Measurements from ENCODE around the gene DR1. TPM values are rescaled to one million over a fixed set of nuclear protein-coding genes. Genes with fewer than 3 reads are reported as not detected.
"Not testable (repeated sequence)": the region's sequence is repeated elsewhere in the genome, so short reads cannot be mapped to it uniquely, and the experiment has no call there.

Gene DR1
- total RNA-seq, 1 donor from 2014 or later, result 11.5 TPM

DNA sequence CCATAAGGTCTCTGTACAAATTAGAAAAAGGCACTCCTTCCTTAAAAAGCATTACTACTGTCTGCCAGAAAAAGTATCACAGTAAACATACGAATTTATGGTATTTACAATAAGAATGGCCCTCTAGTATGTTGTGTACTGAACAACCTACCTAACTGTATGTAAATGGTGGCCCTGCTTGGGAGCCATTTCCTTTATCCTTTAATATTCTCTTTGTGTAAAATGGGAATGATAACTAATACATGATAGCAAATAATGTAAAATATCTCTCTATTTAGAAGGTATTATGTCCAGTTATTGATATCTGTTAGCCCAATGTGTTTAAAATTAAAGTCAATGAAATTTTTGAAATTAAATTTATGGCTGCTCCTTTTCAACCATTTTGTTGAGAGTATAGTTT lies 5.2 kb downstream of the DR1 start:
- H3K36me3 ChIP-seq (ENCODE audit: control insufficient read depth in 3 of 3, insufficient read depth in 3 of 3, low read length in 3 of 3), result peaks cover 0 to 6% (median 5%) of the 10 kb centered on the region in 3 donors
- H3K4me1 ChIP-seq (ENCODE audit: control insufficient read depth in 3 of 3, insufficient read depth in 3 of 3, low read length in 3 of 3), result peaks cover 6 to 18% (median 9%) of the 10 kb centered on the region in 3 donors
- H3K9me3 ChIP-seq (ENCODE audit: control insufficient read depth in 3 of 3, low read length in 3 of 3), result no peaks in the 10 kb centered on the region
- no peak overlapping the region for H3K27ac ChIP-seq (ENCODE audit: low read depth, low read length)
- no peak overlapping the region for H3K4me3 ChIP-seq (ENCODE audit: low read length in 3 of 3)
- H3K27me3 ChIP-seq (ENCODE audit: control insufficient read depth in 3 of 3, insufficient read depth in 3 of 3, low read length in 3 of 3), result no peaks in the 10 kb centered on the region
- H3K9ac ChIP-seq (ENCODE audit: low read depth in 1 of 3, low read length in 3 of 3), result no peak overlapping the region

GRCh38 chr1:93351346-93351745 lies 5.6 kb downstream of the DR1 start:
- H3K9ac ChIP-seq (ENCODE audit: low read depth in 1 of 3, low read length in 3 of 3); H3K27ac ChIP-seq (ENCODE audit: low read depth, low read length); H3K36me3 ChIP-seq (ENCODE audit: control insufficient read depth in 3 of 3, insufficient read depth in 3 of 3, low read length in 3 of 3); H3K9me3 ChIP-seq (ENCODE audit: control insufficient read depth in 3 of 3, low read length in 3 of 3); H3K4me3 ChIP-seq (ENCODE audit: low read length in 3 of 3); H3K27me3 ChIP-seq (ENCODE audit: control insufficient read depth in 3 of 3, insufficient read depth in 3 of 3, low read length in 3 of 3): not testable (repeated sequence)
- peaks cover 6 to 18% (median 9%) of the 10 kb centered on the region in 3 donors for H3K4me1 ChIP-seq (ENCODE audit: control insufficient read depth in 3 of 3, insufficient read depth in 3 of 3, low read length in 3 of 3)

DNA sequence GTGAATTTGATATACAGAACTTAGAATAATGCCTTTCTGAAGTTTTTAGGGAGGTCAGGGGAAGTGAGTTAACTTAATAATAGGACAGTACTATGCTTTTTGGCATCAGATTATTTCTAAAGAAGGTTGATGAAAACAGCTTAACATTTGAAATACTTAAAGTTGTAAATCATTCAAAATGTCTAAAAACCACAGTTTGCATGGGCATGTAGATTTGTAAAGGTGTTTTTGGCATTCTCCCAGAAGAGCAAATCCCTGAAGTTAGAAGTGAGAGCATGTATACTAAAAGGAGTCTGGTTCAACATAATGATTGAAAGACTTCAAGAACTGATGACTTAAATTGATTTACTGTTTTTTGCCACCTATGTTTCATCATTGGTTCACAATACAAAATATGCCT lies 6.7 kb downstream of the DR1 start:
- Histone ChIP-seq H3K27ac (ENCODE audit: low read depth, low read length) (no peak overlapping the region), H3K4me1 (ENCODE audit: control insufficient read depth in 3 of 3, insufficient read depth in 3 of 3, low read length in 3 of 3) (peaks cover 6 to 18% (median 9%) of the 10 kb centered on the region in 3 donors), H3K9me3 (ENCODE audit: control insufficient read depth in 3 of 3, low read length in 3 of 3) (no peaks in the 10 kb centered on the region), H3K27me3 (ENCODE audit: control insufficient read depth in 3 of 3, insufficient read depth in 3 of 3, low read length in 3 of 3) (no peaks in the 10 kb centered on the region), H3K4me3 (ENCODE audit: low read length in 3 of 3) (no peak overlapping the region), H3K36me3 (ENCODE audit: control insufficient read depth in 3 of 3, insufficient read depth in 3 of 3, low read length in 3 of 3) (peaks cover 2 to 11% (median 5%) of the 10 kb centered on the region in 3 donors), H3K9ac (ENCODE audit: low read depth in 1 of 3, low read length in 3 of 3) (no peak overlapping the region)

DNA sequence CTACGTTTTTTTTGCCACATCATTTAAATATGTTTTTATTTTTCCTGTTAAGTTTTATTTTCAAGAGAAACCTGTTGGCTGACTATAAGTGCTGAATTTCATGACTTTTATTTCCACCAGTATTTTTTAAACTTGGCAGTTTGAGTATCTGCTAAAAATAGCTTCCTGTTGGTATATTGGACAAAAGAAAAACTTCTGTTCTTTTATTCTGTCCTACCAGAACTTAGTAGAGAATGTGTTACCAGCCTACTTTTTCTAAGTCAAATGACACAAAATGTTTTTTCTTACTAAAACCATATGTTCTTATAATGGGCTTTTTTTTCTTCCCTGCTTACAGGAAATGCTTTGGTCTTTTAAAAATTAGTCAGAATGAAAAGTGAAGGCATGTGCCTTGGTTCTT lies 7.6 kb downstream of the DR1 start:
- Histone ChIP-seq H3K9me3 (ENCODE audit: control insufficient read depth in 3 of 3, low read length in 3 of 3) (no peaks in the 10 kb centered on the region), H3K27me3 (ENCODE audit: control insufficient read depth in 3 of 3, insufficient read depth in 3 of 3, low read length in 3 of 3) (no peaks in the 10 kb centered on the region), H3K27ac (ENCODE audit: low read depth, low read length) (no peak overlapping the region), H3K9ac (ENCODE audit: low read depth in 1 of 3, low read length in 3 of 3) (peak overlapping the region in 1 of 3 donors; percentile 27), H3K4me1 (ENCODE audit: control insufficient read depth in 3 of 3, insufficient read depth in 3 of 3, low read length in 3 of 3) (peaks cover 6 to 19% (median 9%) of the 10 kb centered on the region in 3 donors), H3K4me3 (ENCODE audit: low read length in 3 of 3) (no peak overlapping the region), H3K36me3 (ENCODE audit: control insufficient read depth in 3 of 3, insufficient read depth in 3 of 3, low read length in 3 of 3) (peaks cover 2 to 12% (median 8%) of the 10 kb centered on the region in 3 donors)

GRCh38 chr1:93354749-93355148 lies 9.0 kb downstream of the DR1 start:
- Histone ChIP-seq H3K36me3 (ENCODE audit: control insufficient read depth in 3 of 3, insufficient read depth in 3 of 3, low read length in 3 of 3) (peaks cover 2 to 14% (median 11%) of the 10 kb centered on the region in 3 donors), H3K9ac (ENCODE audit: low read depth in 1 of 3, low read length in 3 of 3) (no peak overlapping the region), H3K27ac (ENCODE audit: low read depth, low read length) (no peak overlapping the region), H3K4me3 (ENCODE audit: low read length in 3 of 3) (no peak overlapping the region), H3K27me3 (ENCODE audit: control insufficient read depth in 3 of 3, insufficient read depth in 3 of 3, low read length in 3 of 3) (no peaks in the 10 kb centered on the region), H3K9me3 (ENCODE audit: control insufficient read depth in 3 of 3, low read length in 3 of 3) (no peaks in the 10 kb centered on the region), H3K4me1 (ENCODE audit: control insufficient read depth in 3 of 3, insufficient read depth in 3 of 3, low read length in 3 of 3) (peaks cover 6 to 18% (median 8%) of the 10 kb centered on the region in 3 donors)

- Histone ChIP-seq H3K36me3 (ENCODE audit: control insufficient read depth in 3 of 3, insufficient read depth in 3 of 3, low read length in 3 of 3) (peaks cover 2 to 16% (median 11%) of the 10 kb centered on the region in 3 donors), H3K27ac (ENCODE audit: low read depth, low read length) (no peak overlapping the region), H3K9me3 (ENCODE audit: control insufficient read depth in 3 of 3, low read length in 3 of 3) (no peaks in the 10 kb centered on the region), H3K4me3 (ENCODE audit: low read length in 3 of 3) (no peak overlapping the region), H3K27me3 (ENCODE audit: control insufficient read depth in 3 of 3, insufficient read depth in 3 of 3, low read length in 3 of 3) (no peaks in the 10 kb centered on the region), H3K9ac (ENCODE audit: low read depth in 1 of 3, low read length in 3 of 3) (no peak overlapping the region), H3K4me1 (ENCODE audit: control insufficient read depth in 3 of 3, insufficient read depth in 3 of 3, low read length in 3 of 3) (peaks cover 0 to 7% (median 0%) of the 10 kb centered on the region in 3 donors)
Measured at GRCh38 chr1:93357242-93357641, 11.5 kb downstream of the DR1 start.

DNA sequence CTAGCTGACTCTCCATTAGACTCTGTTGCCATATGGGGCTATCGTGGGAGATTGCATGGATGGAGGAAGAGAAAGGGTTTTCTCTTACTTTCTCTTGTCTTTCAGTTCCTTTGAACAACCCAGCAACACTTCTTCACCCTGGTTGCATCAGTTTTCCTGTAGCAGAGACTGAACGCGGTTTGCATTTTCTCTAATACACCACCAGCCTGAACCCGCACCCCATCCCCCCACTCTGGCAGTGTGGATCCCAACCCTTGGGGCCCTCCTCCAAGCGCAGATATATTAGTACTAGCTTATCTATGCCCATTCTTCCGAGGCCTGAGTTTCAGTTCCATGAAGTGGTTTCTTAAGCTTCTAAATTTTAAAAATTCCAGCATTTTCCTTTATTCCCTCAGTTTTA lies 12.6 kb downstream of the DR1 start:
- Histone ChIP-seq H3K4me1 (ENCODE audit: control insufficient read depth in 3 of 3, insufficient read depth in 3 of 3, low read length in 3 of 3) (peaks cover 0 to 7% (median 0%) of the 10 kb centered on the region in 3 donors), H3K27me3 (ENCODE audit: control insufficient read depth in 3 of 3, insufficient read depth in 3 of 3, low read length in 3 of 3) (no peaks in the 10 kb centered on the region), H3K27ac (ENCODE audit: low read depth, low read length) (no peak overlapping the region), H3K9me3 (ENCODE audit: control insufficient read depth in 3 of 3, low read length in 3 of 3) (no peaks in the 10 kb centered on the region), H3K36me3 (ENCODE audit: control insufficient read depth in 3 of 3, insufficient read depth in 3 of 3, low read length in 3 of 3) (peaks cover 2 to 18% (median 12%) of the 10 kb centered on the region in 3 donors), H3K4me3 (ENCODE audit: low read length in 3 of 3) (no peak overlapping the region), H3K9ac (ENCODE audit: low read depth in 1 of 3, low read length in 3 of 3) (no peak overlapping the region)

GRCh38 chr1:93360111-93360510 lies 14.4 kb downstream of the DR1 start:
- no peak overlapping the region for H3K9ac ChIP-seq (ENCODE audit: low read depth in 1 of 3, low read length in 3 of 3)
- peaks cover 0 to 7% (median 0%) of the 10 kb centered on the region in 3 donors for H3K4me1 ChIP-seq (ENCODE audit: control insufficient read depth in 3 of 3, insufficient read depth in 3 of 3, low read length in 3 of 3)
- H3K9me3 ChIP-seq (ENCODE audit: control insufficient read depth in 3 of 3, low read length in 3 of 3), result no peaks in the 10 kb centered on the region
- H3K4me3 ChIP-seq (ENCODE audit: low read length in 3 of 3), result no peak overlapping the region
- H3K27ac ChIP-seq (ENCODE audit: low read depth, low read length), result no peak overlapping the region
- H3K36me3 ChIP-seq (ENCODE audit: control insufficient read depth in 3 of 3, insufficient read depth in 3 of 3, low read length in 3 of 3), result peaks cover 2 to 18% (median 10%) of the 10 kb centered on the region in 3 donors
- H3K27me3 ChIP-seq (ENCODE audit: control insufficient read depth in 3 of 3, insufficient read depth in 3 of 3, low read length in 3 of 3), result no peaks in the 10 kb centered on the region

- Histone ChIP-seq H3K36me3 (ENCODE audit: control insufficient read depth in 3 of 3, insufficient read depth in 3 of 3, low read length in 3 of 3) (peaks cover 0 to 15% (median 12%) of the 10 kb centered on the region in 3 donors), H3K27me3 (ENCODE audit: control insufficient read depth in 3 of 3, insufficient read depth in 3 of 3, low read length in 3 of 3) (no peaks in the 10 kb centered on the region), H3K9ac (ENCODE audit: low read depth in 1 of 3, low read length in 3 of 3) (no peak overlapping the region), H3K4me3 (ENCODE audit: low read length in 3 of 3) (no peak overlapping the region), H3K9me3 (ENCODE audit: control insufficient read depth in 3 of 3, low read length in 3 of 3) (no peaks in the 10 kb centered on the region), H3K27ac (ENCODE audit: low read depth, low read length) (no peak overlapping the region), H3K4me1 (ENCODE audit: control insufficient read depth in 3 of 3, insufficient read depth in 3 of 3, low read length in 3 of 3) (peaks cover 0 to 7% (median 0%) of the 10 kb centered on the region in 3 donors)
Measured at GRCh38 chr1:93362237-93362636, 16.5 kb downstream of the DR1 start.

DNA sequence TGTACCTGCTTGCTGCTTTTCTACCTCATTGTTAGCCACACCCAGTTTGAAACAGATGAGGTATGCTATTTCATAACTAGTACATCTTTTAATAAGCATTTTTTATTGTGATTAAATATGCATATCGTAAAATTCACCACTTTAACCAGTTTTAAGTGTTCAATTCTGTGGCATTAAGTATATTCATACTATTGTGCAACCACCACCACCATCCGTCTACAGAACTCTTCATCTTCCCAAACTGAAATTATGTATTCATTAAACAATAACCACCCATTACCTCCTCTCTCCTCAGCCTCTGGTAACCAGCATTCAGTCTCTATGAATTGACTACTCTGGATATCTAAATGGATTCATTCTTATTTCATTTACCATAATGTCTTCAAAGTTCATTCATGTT lies 20.1 kb downstream of the DR1 start:
- Histone ChIP-seq H3K4me3 (ENCODE audit: low read length in 3 of 3) (no peak overlapping the region), H3K4me1 (ENCODE audit: control insufficient read depth in 3 of 3, insufficient read depth in 3 of 3, low read length in 3 of 3) (no peaks in the 10 kb centered on the region), H3K36me3 (ENCODE audit: control insufficient read depth in 3 of 3, insufficient read depth in 3 of 3, low read length in 3 of 3) (peaks cover 0 to 10% (median 9%) of the 10 kb centered on the region in 3 donors), H3K9ac (ENCODE audit: low read depth in 1 of 3, low read length in 3 of 3) (no peak overlapping the region), H3K27me3 (ENCODE audit: control insufficient read depth in 3 of 3, insufficient read depth in 3 of 3, low read length in 3 of 3) (no peaks in the 10 kb centered on the region), H3K27ac (ENCODE audit: low read depth, low read length) (no peak overlapping the region), H3K9me3 (ENCODE audit: control insufficient read depth in 3 of 3, low read length in 3 of 3) (no peaks in the 10 kb centered on the region)

Measured in skeletal muscle tissue (tissue), 4 donors.